A172 (cell line): ENCODE data around the gene TOP1. TPM values are rescaled to one million over a fixed set of nuclear protein-coding genes. Genes with fewer than 3 reads are reported as not detected.

Experiments used
- DNase-seq: peaks from one replicate; pipeline ENCODE4 v3.0.0-alpha.2; 2015; ENCODE audit warnings: low spot score
- total RNA-seq: library from RNA; depleted of rRNA; stranded (reverse); fragments of >200 nt; shearing (Covaris generic); gene quantifications from 2 replicates; pipeline ENCODE4 v1.2.3, GENCODE V29; 2014; rRNA removed

TOP1 gene
- total RNA-seq, 1 experiment from 2014 or later: 17.9 TPM

- DNase-seq: no peak
Observed at GRCh38 chr20:41168281-41169161, 139.9 kb downstream of the TOP1 start.

DNA sequence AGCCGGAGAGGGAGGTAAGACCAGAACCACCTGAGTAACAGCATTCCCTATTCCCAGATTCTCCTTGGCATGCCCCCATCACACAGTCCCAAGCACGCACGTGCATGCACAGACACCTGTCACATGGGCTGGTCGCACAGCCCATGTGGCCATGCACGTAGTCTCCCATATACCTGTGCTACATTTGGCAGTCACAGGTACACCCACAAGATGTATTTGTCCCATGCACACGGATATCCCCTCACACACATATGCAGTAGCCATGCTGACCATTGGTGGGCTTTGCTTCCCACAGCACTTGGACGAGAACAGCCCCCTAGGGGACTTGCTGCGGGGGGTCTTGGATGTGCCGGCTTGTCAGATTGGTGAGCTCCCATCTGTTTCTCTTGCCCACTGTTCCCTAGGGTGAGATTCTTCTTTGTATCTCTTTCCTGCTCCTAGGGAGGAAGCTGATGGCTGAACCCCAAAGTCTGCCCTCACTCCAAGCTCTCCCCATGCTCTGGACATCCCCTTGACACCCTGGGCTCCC is 140.6 kb downstream of the TOP1 start:
- no peak for DNase-seq

DNA sequence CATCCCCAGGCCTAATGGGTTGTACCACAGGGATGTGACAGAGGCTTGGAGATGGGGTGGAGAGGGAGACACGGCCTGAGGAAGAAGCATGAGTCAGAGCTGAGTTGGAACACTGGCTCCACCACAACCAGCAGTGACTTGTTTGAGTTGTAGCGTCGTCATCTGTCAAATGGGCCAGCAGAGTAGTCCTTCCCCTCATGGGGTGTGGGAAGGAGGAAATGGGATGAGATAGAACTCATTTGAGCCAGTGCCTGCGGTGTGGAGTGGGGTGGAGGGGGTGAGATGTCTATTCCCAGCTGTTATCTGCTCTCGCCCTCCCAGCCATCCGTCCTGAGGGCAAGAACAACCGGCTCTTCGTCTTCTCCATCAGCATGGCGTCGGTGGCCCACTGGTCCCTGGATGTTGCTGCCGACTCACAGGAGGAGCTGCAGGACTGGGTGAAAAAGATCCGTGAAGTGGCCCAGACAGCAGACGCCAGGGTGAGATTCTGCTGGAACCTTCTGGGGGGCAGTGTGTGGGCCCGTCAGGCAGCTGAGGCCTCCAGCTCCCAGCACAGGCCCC is 141.2 kb downstream of the TOP1 start:
- peak; percentile 79 for DNase-seq

DNA sequence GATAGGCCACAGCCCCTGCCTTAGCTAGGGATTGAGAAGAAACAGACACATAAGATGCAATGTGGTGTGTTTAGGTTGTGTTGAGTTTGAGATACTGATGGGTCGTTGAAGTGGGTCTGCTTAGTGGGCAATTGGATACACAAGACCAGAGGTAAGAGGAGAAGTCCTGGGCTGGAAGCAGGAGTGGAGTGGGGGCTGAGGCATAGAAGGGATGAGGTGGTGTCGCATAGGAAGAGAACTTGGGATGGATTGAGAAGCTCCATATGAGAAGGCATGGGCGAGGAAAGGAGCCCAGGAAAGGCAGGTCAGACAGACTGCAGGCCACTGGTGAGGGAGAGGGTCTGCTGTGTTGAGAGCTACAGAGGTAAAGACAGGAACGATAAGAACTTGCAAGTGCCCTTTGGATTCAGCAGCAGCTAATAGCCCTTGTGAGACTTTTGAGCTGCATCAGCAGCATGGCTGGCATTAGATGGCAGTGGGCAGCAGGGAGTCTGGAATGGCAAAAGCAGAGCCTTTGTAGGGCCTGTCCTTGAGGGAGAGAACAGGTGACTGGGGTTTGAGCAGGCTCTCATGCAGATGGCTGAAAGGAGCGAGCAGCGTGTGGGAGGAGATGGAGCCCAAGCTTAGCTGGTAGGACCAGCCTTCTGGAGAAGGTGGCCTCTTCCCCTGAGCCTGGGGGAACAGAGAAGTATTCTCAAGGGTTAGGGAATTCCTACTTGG is 141.9 kb downstream of the TOP1 start:
- DNase-seq: no peak

- no peak for DNase-seq
Observed at GRCh38 chr20:41171736-41172295, 143.2 kb downstream of the TOP1 start.

DNA sequence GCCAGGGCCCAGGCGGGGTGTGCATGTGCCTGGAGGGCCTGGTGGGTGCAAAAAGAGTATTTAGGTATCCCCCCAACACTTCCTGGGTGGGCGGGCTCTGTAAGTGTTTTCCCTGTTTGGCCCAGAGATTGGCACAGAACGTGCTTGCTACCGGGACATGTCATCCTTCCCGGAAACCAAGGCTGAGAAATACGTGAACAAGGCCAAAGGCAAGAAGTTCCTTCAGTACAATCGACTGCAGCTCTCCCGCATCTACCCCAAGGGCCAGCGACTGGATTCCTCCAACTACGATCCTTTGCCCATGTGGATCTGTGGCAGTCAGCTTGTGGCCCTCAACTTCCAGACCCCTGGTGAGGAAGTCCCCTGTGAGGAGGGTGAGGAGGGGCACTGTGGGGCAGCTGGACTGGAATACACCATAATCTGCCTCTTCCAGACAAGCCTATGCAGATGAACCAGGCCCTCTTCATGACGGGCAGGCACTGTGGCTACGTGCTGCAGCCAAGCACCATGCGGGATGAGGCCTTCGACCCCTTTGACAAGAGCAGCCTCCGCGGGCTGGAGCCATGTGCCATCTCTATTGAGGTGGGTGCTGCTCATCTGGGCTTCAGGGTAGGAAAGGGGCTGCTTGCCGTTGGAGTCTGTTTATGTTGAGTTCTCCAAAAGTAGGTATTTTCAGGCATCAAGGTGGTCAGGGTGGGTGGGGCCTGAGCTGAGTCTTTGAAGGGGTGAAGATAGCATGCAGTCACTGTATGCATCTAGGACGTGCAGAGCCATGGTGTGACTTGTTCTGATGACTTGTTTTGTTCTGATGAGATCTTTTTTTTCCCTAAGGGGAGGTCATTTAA is 143.9 kb downstream of the TOP1 start:
- DNase-seq: no peak

DNA sequence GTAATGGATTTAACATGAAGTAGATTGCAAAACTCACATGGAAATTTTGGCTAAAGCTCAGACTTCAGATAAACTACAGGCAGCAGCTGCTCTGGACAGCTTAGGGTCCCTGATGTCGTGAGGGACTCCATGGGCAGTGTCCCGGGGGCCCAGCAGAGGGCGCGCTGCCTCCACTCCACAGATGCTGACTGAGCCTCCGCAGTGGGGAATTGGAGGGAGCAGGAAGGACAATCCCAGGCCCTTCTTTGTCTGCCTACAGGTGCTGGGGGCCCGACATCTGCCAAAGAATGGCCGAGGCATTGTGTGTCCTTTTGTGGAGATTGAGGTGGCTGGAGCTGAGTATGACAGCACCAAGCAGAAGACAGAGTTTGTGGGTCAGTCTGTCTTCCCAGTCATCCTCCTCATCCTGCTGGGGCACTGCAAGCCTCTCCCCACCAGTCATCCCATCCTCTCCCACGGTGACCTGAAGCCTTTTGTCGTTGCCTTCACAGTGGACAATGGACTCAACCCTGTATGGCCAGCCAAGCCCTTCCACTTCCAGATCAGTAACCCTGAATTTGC is 144.6 kb downstream of the TOP1 start:
- DNase-seq: peak; percentile 52

- no peak for DNase-seq
Observed at GRCh38 chr20:41173791-41174341, 145.2 kb downstream of the TOP1 start.

Other genes with a start within 250 kb of the TOP1 start
- gene PLCG1, start 108.7 kb downstream of the TOP1 start, total RNA-seq: 79.6 and 82.9 TPM in 2 replicates